HUES48 (cell line): ENCODE results near the gene SLK.

ENCODE experiments used
- H3K27ac ChIP-seq: one replicate; pipeline ENCODE4 v1.7.0; 2013; ENCODE audit warnings: low read depth, low read length, inconsistent platforms
- H3K27me3 ChIP-seq: 2 replicates; pipeline ENCODE4 v1.6.1; 2013; ENCODE audit warnings: mild to moderate bottlenecking, low read length; ENCODE audit not compliant: control insufficient read depth, insufficient read depth
- H3K36me3 ChIP-seq: 2 replicates; pipeline ENCODE4 v1.6.1; 2013; ENCODE audit warnings: low read length; ENCODE audit not compliant: control insufficient read depth, insufficient read depth
- H3K4me1 ChIP-seq: 2 replicates; pipeline ENCODE4 v1.6.1; 2013; ENCODE audit warnings: mild to moderate bottlenecking, low read length; ENCODE audit not compliant: control insufficient read depth, insufficient read depth
- H3K4me3 ChIP-seq: 2 replicates; pipeline ENCODE4 v1.5.1; 2013; ENCODE audit warnings: mild to moderate bottlenecking, low read depth, low read length
- H3K9ac ChIP-seq: 2 replicates; pipeline ENCODE4 v1.6.1; 2013; ENCODE audit warnings: mild to moderate bottlenecking, low read depth, low read length, moderate library complexity
- H3K9me3 ChIP-seq: 2 replicates; pipeline ENCODE4 v1.6.1; 2013; ENCODE audit warnings: low read length; ENCODE audit not compliant: control insufficient read depth, insufficient read depth

The SLK gene

GRCh38 chr10:104033966-104034365 is 67.0 kb downstream of the SLK start:
- peaks cover 20% of the 10 kb centered on the region for H3K4me1 ChIP-seq
- no peaks in the 10 kb centered on the region for H3K9me3 ChIP-seq
- no peak overlapping the region for H3K4me3 ChIP-seq
- H3K27ac ChIP-seq = no peak overlapping the region
- 0 out of 2 replicates have a peak, but pooled peaks cover 3% of the 10 kb centered on the region for H3K36me3 ChIP-seq
- no peaks in the 10 kb centered on the region for H3K27me3 ChIP-seq
- no peak overlapping the region for H3K9ac ChIP-seq

DNA sequence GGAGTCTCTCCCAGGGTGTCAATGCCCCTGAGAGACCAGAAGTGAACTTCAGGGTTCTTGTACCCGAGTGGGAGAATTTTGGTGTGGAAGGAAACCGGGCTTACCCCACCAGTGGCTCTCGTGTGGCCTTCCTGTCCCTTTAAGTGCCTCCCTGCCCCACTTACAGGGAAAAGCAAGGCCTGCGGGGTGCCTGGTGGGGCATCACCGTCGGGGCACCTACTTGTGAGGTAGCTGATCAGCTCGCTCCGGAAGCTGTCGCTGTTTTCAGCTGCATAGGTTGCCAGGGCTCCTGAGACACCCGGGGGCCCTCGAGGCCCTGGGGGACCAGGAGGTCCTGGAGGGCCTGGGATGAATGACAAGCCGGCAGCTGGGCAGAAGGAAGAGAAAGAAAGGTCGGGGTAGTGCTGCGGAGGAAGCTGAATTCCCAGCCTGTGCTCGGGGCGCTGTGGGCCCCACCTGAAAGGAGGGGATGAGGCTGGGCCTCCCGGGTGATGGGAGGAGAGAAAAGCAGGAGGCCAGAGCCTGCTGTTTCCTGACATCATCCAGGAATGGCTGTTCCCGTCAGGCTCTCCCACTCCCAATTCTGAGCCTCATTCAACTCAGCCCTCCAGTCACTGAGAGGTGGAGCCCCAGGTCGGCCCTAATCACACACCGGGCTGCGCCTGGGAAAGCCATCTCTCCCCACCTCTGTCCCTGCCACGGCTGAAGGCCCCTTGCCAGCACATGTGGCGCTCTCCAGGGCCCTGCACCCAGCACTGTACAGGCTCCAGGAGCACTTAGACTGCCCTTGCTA is 67.7 kb downstream of the SLK start:
- Histone ChIP-seq H3K9me3 (no peaks in the 10 kb centered on the region), H3K27ac (no peak overlapping the region), H3K27me3 (no peaks in the 10 kb centered on the region), H3K9ac (no peak overlapping the region), H3K4me3 (no peak overlapping the region), H3K36me3 (0 out of 2 replicates have a peak, but pooled peaks cover under 1% of the 10 kb centered on the region), H3K4me1 (peaks cover 20% of the 10 kb centered on the region)

DNA sequence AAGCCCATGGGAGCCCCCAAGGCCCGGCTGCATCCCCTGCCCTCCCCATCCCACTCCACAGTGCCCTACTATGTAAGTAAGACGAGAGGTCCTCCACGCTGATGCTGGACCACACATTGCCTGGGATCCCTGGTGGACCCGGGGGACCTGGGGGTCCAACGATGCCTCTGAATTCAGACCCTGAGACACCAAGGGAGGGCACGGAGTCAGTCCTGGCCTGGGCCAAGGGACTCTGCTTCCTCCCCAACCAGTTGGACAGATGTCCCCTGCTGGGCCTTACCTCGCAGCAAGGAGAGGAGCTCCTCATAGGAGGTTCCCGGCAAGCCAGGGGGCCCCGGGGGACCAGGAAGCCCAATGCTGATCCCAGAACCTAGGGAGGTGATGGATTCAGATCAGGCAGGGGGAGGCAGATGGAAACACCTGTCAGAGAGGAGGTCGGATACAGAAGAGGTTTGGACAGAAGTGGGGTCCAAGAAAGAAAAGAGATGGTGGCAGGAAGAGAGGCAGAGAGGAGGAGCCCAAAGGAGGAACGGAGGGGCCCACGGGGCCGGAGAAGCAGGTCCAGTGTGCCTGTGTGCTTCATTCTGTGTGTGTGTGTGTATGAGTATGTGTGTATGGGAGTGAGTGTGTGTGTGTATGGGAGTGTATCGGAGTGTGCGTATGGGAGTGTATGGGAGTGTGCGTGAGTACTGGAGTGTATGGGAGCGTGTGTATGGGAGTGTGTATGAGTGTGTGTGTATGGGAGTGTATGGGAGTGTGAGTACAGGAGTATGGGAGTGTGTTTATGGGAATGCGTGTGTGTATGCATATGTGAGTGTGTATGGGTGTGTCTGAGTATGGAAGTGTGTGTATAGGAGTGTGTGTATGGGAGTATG is 68.5 kb downstream of the SLK start:
- Histone ChIP-seq H3K9me3 (no peaks in the 10 kb centered on the region), H3K4me3 (no peak overlapping the region), H3K4me1 (peaks cover 20% of the 10 kb centered on the region)

GRCh38 chr10:104036069-104036384 is 69.1 kb downstream of the SLK start:
- Histone ChIP-seq H3K9me3 (no peaks in the 10 kb centered on the region), H3K27ac (no peak overlapping the region), H3K4me1 (peaks cover 20% of the 10 kb centered on the region), H3K27me3 (no peaks in the 10 kb centered on the region), H3K9ac (no peak overlapping the region), H3K4me3 (no peak overlapping the region), H3K36me3 (no peaks in the 10 kb centered on the region)

More for the DNA sequence above, 68.5 kb downstream of the SLK start:
- Histone ChIP-seq H3K36me3 (no peaks in the 10 kb centered on the region), H3K27me3 (no peaks in the 10 kb centered on the region), H3K9ac (no peak overlapping the region), H3K27ac (no peak overlapping the region)

DNA sequence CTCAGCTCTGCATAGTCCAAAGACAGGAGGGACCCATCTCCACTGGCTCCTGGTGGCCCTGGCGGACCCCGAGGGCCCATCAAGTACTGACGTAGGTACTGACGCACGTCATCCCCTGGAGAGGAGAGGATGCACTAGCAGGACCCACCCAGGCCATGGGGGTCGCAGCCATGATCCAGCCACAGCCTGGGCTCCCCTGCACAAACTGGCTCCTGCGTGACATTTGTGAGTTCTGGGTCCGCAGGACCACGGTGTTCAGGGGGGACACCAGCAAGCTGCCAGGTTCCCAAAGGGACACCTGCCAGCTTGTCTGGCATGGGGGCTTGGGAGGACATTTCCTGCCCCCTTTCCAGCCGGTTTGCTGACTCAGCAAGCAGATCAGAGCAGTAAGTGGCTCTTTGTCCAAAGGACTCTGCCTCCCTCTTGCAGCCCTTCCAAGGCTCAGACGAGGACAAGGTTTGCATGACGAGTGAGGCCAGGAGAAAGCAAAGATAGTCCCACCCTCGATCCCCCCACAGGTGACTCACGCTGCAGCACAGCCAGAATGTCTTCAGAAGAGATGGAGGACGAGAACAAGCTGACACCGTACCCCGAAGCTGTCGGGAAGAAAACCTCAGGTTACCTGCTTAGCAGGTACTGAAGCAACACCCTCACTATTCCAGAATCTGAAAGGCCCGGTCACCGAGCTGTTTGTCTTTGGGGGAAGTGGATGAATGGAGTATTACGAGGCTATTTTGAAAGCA is 69.7 kb downstream of the SLK start:
- H3K4me3 ChIP-seq = no peak overlapping the region
- H3K27ac ChIP-seq = no peak overlapping the region
- H3K9ac ChIP-seq = no peak overlapping the region
- H3K9me3 ChIP-seq = no peaks in the 10 kb centered on the region
- no peaks in the 10 kb centered on the region for H3K27me3 ChIP-seq
- peaks cover 17% of the 10 kb centered on the region for H3K4me1 ChIP-seq
- H3K36me3 ChIP-seq = no peaks in the 10 kb centered on the region

DNA sequence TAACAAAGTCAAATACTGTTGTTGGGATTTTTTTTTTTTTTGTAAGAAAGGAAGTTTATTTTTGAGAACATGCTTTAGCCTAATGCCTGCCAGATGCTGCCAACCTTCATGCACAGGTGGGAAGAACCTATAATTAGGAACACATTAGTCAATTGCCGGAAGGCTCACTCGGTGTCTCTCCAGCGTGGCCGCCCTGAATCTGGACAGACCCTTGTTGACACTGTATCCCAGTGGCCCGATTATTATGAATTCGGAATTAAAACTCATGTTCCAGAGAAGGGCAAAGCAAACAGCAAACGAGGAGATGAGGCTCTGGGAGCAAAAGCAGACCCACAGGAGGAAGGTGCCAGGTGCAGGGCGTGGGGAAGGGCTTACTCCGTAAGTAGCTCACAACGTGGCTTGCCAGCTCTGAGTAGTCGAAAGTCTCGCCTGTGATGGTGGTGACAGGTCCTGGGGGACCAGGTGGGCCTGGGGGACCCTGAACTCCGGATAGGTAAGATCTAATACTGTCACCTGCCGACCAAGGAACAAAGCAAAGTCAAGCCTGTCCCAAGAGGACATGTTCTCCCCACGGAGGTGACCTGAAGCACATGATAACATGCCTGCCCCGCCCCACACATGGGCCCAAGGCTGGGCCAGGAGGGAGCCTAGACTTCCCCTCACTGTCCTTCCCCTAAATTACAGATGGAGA is 70.5 kb downstream of the SLK start:
- H3K9me3 ChIP-seq = no peaks in the 10 kb centered on the region
- no peak overlapping the region for H3K4me3 ChIP-seq
- H3K36me3 ChIP-seq = no peaks in the 10 kb centered on the region
- H3K4me1 ChIP-seq = peaks cover 10% of the 10 kb centered on the region; the same call in 1 of the 2 replicates
- H3K9ac ChIP-seq = no peak overlapping the region
- no peak overlapping the region for H3K27ac ChIP-seq
- H3K27me3 ChIP-seq = no peaks in the 10 kb centered on the region

DNA sequence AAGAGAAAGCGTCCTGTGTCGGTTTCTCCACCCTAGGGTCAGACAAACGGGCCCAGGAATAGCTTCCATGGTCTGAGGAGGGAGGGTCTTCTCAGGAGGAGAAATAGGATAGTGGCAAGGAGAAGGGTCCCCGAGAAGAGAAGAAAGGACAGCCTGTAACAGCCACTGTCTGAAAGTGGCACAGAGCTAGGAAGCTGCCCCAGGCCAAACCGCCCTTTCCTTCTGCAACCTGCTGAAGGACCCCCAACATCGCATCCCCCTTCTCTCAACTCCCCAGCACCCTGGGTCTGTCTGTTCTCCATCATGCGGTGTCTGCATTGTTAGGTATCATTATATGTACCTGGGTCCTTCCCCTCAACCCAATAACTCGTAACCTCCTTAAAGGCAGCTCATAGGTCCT is 71.6 kb downstream of the SLK start:
- Histone ChIP-seq H3K36me3 (no peaks in the 10 kb centered on the region), H3K4me3 (no peak overlapping the region), H3K9ac (no peak overlapping the region), H3K27ac (no peak overlapping the region), H3K27me3 (no peaks in the 10 kb centered on the region), H3K9me3 (no peaks in the 10 kb centered on the region), H3K4me1 (no peaks in the 10 kb centered on the region)

DNA sequence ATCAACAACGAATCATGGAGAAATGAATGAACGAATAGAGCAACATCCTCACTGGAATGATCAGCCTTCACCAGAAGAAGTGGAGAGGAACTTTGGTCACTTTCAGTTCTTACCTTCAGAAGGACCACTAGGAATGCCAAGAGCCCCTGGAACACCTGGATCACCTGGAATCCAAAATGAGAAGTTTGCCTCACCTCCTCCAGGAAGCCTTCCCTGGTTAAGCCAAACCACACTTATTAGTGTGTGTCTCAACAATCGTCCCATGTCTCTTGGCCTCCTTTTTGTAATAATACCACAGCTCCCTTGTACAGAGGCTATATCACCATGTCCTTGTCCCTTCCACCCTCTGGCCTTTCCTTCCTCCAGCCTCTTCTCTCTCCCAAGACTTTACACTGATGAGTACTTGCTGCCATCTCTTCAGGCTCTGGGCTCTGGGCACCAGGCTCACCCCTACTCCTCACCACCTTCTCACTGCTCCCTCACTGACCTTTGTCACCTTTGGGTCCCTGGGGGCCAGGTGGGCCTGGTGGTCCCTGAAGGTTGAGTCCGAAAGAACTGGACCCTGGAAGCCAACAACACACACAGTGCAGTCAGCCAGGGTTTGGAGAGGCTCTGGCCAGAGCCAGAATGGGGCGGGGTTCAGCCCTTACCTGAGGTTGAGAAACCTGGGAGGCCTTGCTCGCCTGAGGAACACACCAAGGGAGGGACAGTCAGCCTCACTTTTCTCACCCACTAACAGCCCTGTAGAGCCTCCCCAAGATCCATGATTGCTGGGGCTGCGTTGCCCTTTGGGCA is 72.2 kb downstream of the SLK start:
- H3K36me3 ChIP-seq = no peaks in the 10 kb centered on the region
- no peaks in the 10 kb centered on the region for H3K27me3 ChIP-seq
- H3K4me3 ChIP-seq = no peak overlapping the region
- H3K9ac ChIP-seq = no peak overlapping the region
- H3K27ac ChIP-seq = no peak overlapping the region
- no peaks in the 10 kb centered on the region for H3K4me1 ChIP-seq
- H3K9me3 ChIP-seq = no peaks in the 10 kb centered on the region

GRCh38 chr10:104040382-104040781 is 73.4 kb downstream of the SLK start:
- no peaks in the 10 kb centered on the region for H3K27me3 ChIP-seq
- no peak overlapping the region for H3K27ac ChIP-seq
- H3K4me3 ChIP-seq = no peak overlapping the region
- H3K9me3 ChIP-seq = no peaks in the 10 kb centered on the region
- no peaks in the 10 kb centered on the region for H3K4me1 ChIP-seq
- H3K9ac ChIP-seq = no peak overlapping the region
- H3K36me3 ChIP-seq = no peaks in the 10 kb centered on the region
